ENCODE measurements around the gene DHCR7. TPM values are rescaled to one million over a fixed set of nuclear protein-coding genes. Genes with fewer than 3 reads are reported as not detected.

The DHCR7 gene
- total RNA-seq, 6 donors from 2014 or later: 5.2 to 96.1 (median 66.4) TPM

GRCh38 chr11:71466358-71466757, 18.2 kb upstream of the DHCR7 start:
- peaks cover 0 to 49% (median 28%) of the 10 kb centered on the region in 4 donors for H3K36me3 ChIP-seq

GRCh38 chr11:71465054-71465453, 16.9 kb upstream of the DHCR7 start:
- DNase-seq: no peak
- H3K4me1 ChIP-seq: no peaks in the 10 kb centered on the region
- H3K27ac ChIP-seq: no peak overlapping the region
- TF ChIP-seq EP300 (IDR thresholded peaks at IDR 0.05) (no peak), POLR2AphosphoS5 (IDR thresholded peaks at IDR 0.05) (no peak), CTCF (IDR thresholded peaks at IDR 0.05) (no peak), POLR2A (IDR thresholded peaks at IDR 0.05) (no peak)
- H3K27me3 ChIP-seq: no peaks in the 10 kb centered on the region
- H3K4me3 ChIP-seq: no peak overlapping the region
- peaks cover 0 to 61% (median 39%) of the 10 kb centered on the region in 4 donors for H3K36me3 ChIP-seq
- H3K9me3 ChIP-seq: no peaks in the 10 kb centered on the region
- WGBS, 2 donors: 95 to 97% methylated on average over 4 of the region's 4 CpGs
- ATAC-seq (ENCODE audit: low FRiP score in 2 of 2): no peak

More at GRCh38 chr11:71466358-71466757, 18.2 kb upstream of the DHCR7 start:
- Histone ChIP-seq H3K4me3 (no peak overlapping the region), H3K4me1 (no peaks in the 10 kb centered on the region), H3K9me3 (no peaks in the 10 kb centered on the region), H3K27me3 (no peaks in the 10 kb centered on the region), H3K27ac (no peak overlapping the region)
- TF ChIP-seq POLR2A (IDR thresholded peaks at IDR 0.05) (no peak), CTCF (IDR thresholded peaks at IDR 0.05) (no peak), POLR2AphosphoS5 (IDR thresholded peaks at IDR 0.05) (no peak), EP300 (IDR thresholded peaks at IDR 0.05) (no peak)
- 93 to 95% methylated on average over 9 of the region's 9 CpGs for WGBS, 2 donors
- no peak for DNase-seq
- ATAC-seq (ENCODE audit: low FRiP score in 2 of 2): no peak

- no peaks in the 10 kb centered on the region for H3K9me3 ChIP-seq
- H3K4me1 ChIP-seq: no peaks in the 10 kb centered on the region
- TF ChIP-seq CTCF (IDR thresholded peaks at IDR 0.05): no peak
- peaks cover 6 to 75% (median 54%) of the 10 kb centered on the region in 4 donors for H3K36me3 ChIP-seq
- no peak overlapping the region for H3K27ac ChIP-seq
- no peak overlapping the region for H3K4me3 ChIP-seq
- H3K27me3 ChIP-seq: no peaks in the 10 kb centered on the region
- WGBS, 2 donors: 97 to 98% methylated on average over 20 to 33 of the region's 34 CpGs
- ATAC-seq (ENCODE audit: low FRiP score in 2 of 2) (peak in 1 of 2 donors; percentile 32), DNase-seq (peak in 1 of 2 donors; percentile 50)
Measured at GRCh38 chr11:71463331-71464211, 15.4 kb upstream of the DHCR7 start.

- TF ChIP-seq POLR2A (IDR thresholded peaks at IDR 0.05) (no peak), POLR2AphosphoS5 (IDR thresholded peaks at IDR 0.05) (no peak), EP300 (IDR thresholded peaks at IDR 0.05) (no peak), CTCF (IDR thresholded peaks at IDR 0.05) (no peak)
- WGBS, 2 donors: 95 to 97% methylated on average over 11 of the region's 11 CpGs
- Histone ChIP-seq H3K36me3 (peaks cover 14 to 83% (median 62%) of the 10 kb centered on the region in 4 donors), H3K27me3 (no peaks in the 10 kb centered on the region), H3K4me3 (no peak overlapping the region), H3K9me3 (no peaks in the 10 kb centered on the region), H3K27ac (no peak overlapping the region), H3K4me1 (no peaks in the 10 kb centered on the region)
- ATAC-seq (ENCODE audit: low FRiP score in 2 of 2) (no peak), DNase-seq (no peak)
Measured at GRCh38 chr11:71462726-71463125, 14.5 kb upstream of the DHCR7 start.

Data from upper lobe of left lung (tissue), 6 donors.